Loucy (cell line): ENCODE results near the gene ADORA1.
A peak's percentile ranks its signal among the peaks of the same experiment; 100 is the strongest.

ENCODE experiments used
- H2AFZ ChIP-seq: fragments of 200-600 bp; sonication (generic); 2 replicates; pipeline ENCODE4 v1.6.0; 2016; ENCODE audit warnings: antibody characterized with exemption, mild to moderate bottlenecking, low read length, moderate library complexity
- H3F3A ChIP-seq: fragments of 200-600 bp; 2 replicates; pipeline ENCODE4 v1.6.0; 2016; ENCODE audit warnings: antibody characterized with exemption, low read depth, mild to moderate bottlenecking
- H3K27me3 ChIP-seq: fragments of 200-600 bp; sonication (generic); 2 replicates; pipeline ENCODE4 v1.6.1; 2014; ENCODE audit warnings: low read length, mild to moderate bottlenecking; ENCODE audit not compliant: insufficient read depth, poor library complexity, severe bottlenecking
- H3K36me3 ChIP-seq: fragments of 200-600 bp; sonication (generic); 2 replicates; pipeline ENCODE4 v1.6.1; 2016; ENCODE audit warnings: low read length; ENCODE audit not compliant: insufficient read depth
- H3K4me1 ChIP-seq: fragments of 200-600 bp; sonication (generic); 2 replicates; pipeline ENCODE4 v1.5.1; 2014; ENCODE audit warnings: low read length, mild to moderate bottlenecking; ENCODE audit not compliant: insufficient read depth, poor library complexity, severe bottlenecking
- H3K4me2 ChIP-seq: fragments of 200-600 bp; sonication (generic); 2 replicates; pipeline ENCODE4 v1.6.0; 2014; ENCODE audit warnings: antibody characterized with exemption, low read length, low read depth, mild to moderate bottlenecking; ENCODE audit not compliant: poor library complexity, severe bottlenecking
- H3K4me3 ChIP-seq: fragments of 200-600 bp; sonication (generic); 2 replicates; pipeline ENCODE4 v1.5.1; 2014; ENCODE audit warnings: low read length, mild to moderate bottlenecking, mixed read lengths; ENCODE audit not compliant: poor library complexity, severe bottlenecking
- H3K79me2 ChIP-seq: fragments of 200-600 bp; sonication (generic); 2 replicates; pipeline ENCODE4 v1.6.1; 2014; ENCODE audit warnings: low read length; ENCODE audit not compliant: insufficient read depth
- H3K9ac ChIP-seq: fragments of 200-600 bp; sonication (generic); 2 replicates; pipeline ENCODE4 v1.6.0; 2014; ENCODE audit warnings: mild to moderate bottlenecking, low read depth, low read length, moderate library complexity; ENCODE audit not compliant: poor library complexity, severe bottlenecking
- H3K9me2 ChIP-seq: fragments of 200-600 bp; sonication (generic); replicated peaks from 2 replicates; pipeline ENCODE4 v1.6.1; 2016; ENCODE audit warnings: low read depth, low read length, mixed read lengths
- H3K9me3 ChIP-seq: fragments of 200-600 bp; sonication (generic); 2 replicates; pipeline ENCODE4 v1.6.1; 2014; ENCODE audit warnings: mild to moderate bottlenecking, antibody characterized with exemption, low read length, low read depth; ENCODE audit not compliant: insufficient read depth
- H4K20me1 ChIP-seq: fragments of 200-600 bp; sonication (generic); 2 replicates; pipeline ENCODE4 v1.6.0; 2014; ENCODE audit warnings: antibody characterized with exemption, low read length, mild to moderate bottlenecking; ENCODE audit not compliant: insufficient read depth, poor library complexity, severe bottlenecking
- CTCF ChIP-seq: fragments of 200-600 bp; sonication (generic); conservative IDR thresholded peaks from 2 replicates; pipeline ENCODE4 v1.5.1; 2014; ENCODE audit warnings: mild to moderate bottlenecking, antibody characterized with exemption, low read length
- EZH2phosphoT487 ChIP-seq: fragments of 200-600 bp; IDR thresholded peaks from 2 replicates; pipeline ENCODE4 v1.6.1; 2018; ENCODE audit warnings: antibody characterized with exemption, mild to moderate bottlenecking, moderate library complexity, borderline replicate concordance

The ADORA1 gene

GRCh38 chr1:203165800-203166161, 38.3 kb downstream of the ADORA1 start:
- no peak for TF ChIP-seq CTCF
- TF ChIP-seq EZH2phosphoT487, result no peak
- Histone ChIP-seq H3K9ac (no peak overlapping the region), H4K20me1 (no peaks in the 10 kb centered on the region)

GRCh38 chr1:203166192-203166940, 38.8 kb downstream of the ADORA1 start:
- H3F3A ChIP-seq, result no peaks in the 10 kb centered on the region
- H3K36me3 ChIP-seq, result no peaks in the 10 kb centered on the region
- H3K9me2 ChIP-seq, result no peaks in the 10 kb centered on the region
- no peak overlapping the region for H2AFZ ChIP-seq
- H3K79me2 ChIP-seq, result no peaks in the 10 kb centered on the region
- no peak for TF ChIP-seq EZH2phosphoT487
- TF ChIP-seq CTCF, result peak; percentile 41
- no peaks in the 10 kb centered on the region for H3K9me3 ChIP-seq
- peaks cover 14% of the 10 kb centered on the region for H3K4me1 ChIP-seq
- H3K27me3 ChIP-seq, result no peaks in the 10 kb centered on the region
- H4K20me1 ChIP-seq, result no peaks in the 10 kb centered on the region
- H3K4me2 ChIP-seq, result peak overlapping the region; percentile 15
- peak overlapping the region; percentile 5 for H3K9ac ChIP-seq
- H3K4me3 ChIP-seq, result no peak overlapping the region

More at GRCh38 chr1:203165800-203166161, 38.3 kb downstream of the ADORA1 start:
- Histone ChIP-seq H3K79me2 (no peaks in the 10 kb centered on the region), H3F3A (no peaks in the 10 kb centered on the region), H3K9me2 (no peaks in the 10 kb centered on the region), H2AFZ (no peak overlapping the region), H3K4me3 (no peak overlapping the region), H3K36me3 (no peaks in the 10 kb centered on the region), H3K4me2 (no peak overlapping the region), H3K4me1 (peaks cover 14% of the 10 kb centered on the region), H3K9me3 (no peaks in the 10 kb centered on the region), H3K27me3 (no peaks in the 10 kb centered on the region)

- Histone ChIP-seq H3K4me3 (no peak overlapping the region), H3K4me1 (peaks cover 14% of the 10 kb centered on the region), H3K9ac (peak overlapping the region; percentile 5), H3K36me3 (no peaks in the 10 kb centered on the region), H4K20me1 (no peaks in the 10 kb centered on the region), H2AFZ (no peak overlapping the region), H3F3A (no peaks in the 10 kb centered on the region), H3K9me3 (no peaks in the 10 kb centered on the region), H3K27me3 (no peaks in the 10 kb centered on the region), H3K79me2 (no peaks in the 10 kb centered on the region), H3K4me2 (peak overlapping the region; percentile 15), H3K9me2 (no peaks in the 10 kb centered on the region)
- no peak for TF ChIP-seq EZH2phosphoT487
- no peak for TF ChIP-seq CTCF
Measured at GRCh38 chr1:203167026-203167912, 39.7 kb downstream of the ADORA1 start.
